ENCODE results near the gene DEFB132.

- TF ChIP-seq, protein P1, sequence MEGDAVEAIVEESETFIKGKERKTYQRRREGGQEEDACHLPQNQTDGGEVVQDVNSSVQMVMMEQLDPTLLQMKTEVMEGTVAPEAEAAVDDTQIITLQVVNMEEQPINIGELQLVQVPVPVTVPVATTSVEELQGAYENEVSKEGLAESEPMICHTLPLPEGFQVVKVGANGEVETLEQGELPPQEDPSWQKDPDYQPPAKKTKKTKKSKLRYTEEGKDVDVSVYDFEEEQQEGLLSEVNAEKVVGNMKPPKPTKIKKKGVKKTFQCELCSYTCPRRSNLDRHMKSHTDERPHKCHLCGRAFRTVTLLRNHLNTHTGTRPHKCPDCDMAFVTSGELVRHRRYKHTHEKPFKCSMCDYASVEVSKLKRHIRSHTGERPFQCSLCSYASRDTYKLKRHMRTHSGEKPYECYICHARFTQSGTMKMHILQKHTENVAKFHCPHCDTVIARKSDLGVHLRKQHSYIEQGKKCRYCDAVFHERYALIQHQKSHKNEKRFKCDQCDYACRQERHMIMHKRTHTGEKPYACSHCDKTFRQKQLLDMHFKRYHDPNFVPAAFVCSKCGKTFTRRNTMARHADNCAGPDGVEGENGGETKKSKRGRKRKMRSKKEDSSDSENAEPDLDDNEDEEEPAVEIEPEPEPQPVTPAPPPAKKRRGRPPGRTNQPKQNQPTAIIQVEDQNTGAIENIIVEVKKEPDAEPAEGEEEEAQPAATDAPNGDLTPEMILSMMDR (IDR thresholded peaks at IDR 0.05), result no peak
- no peak for TF ChIP-seq POLR2A (IDR thresholded peaks at IDR 0.05)
Observed at GRCh38 chr20:242905-243304, 14.6 kb upstream of the DEFB132 start.

Data from uterus (tissue), 2 donors.